GM19463 (cell line): ENCODE data around the gene ZNF90.
A peak's percentile ranks its signal among the peaks of the same experiment; 100 is the strongest.
"Not testable (repeated sequence)": the region's sequence is repeated elsewhere in the genome, so short reads cannot be mapped to it uniquely, and the experiment has no call there.

Experiments
- ATAC-seq: cut with Tn5 transposase; IDR thresholded peaks from one replicate; pipeline ENCODE4 v1.9.1; 2021; ENCODE audit warnings: mild to moderate bottlenecking, moderate library complexity; ENCODE audit not compliant: unreplicated experiment

Gene ZNF90

DNA sequence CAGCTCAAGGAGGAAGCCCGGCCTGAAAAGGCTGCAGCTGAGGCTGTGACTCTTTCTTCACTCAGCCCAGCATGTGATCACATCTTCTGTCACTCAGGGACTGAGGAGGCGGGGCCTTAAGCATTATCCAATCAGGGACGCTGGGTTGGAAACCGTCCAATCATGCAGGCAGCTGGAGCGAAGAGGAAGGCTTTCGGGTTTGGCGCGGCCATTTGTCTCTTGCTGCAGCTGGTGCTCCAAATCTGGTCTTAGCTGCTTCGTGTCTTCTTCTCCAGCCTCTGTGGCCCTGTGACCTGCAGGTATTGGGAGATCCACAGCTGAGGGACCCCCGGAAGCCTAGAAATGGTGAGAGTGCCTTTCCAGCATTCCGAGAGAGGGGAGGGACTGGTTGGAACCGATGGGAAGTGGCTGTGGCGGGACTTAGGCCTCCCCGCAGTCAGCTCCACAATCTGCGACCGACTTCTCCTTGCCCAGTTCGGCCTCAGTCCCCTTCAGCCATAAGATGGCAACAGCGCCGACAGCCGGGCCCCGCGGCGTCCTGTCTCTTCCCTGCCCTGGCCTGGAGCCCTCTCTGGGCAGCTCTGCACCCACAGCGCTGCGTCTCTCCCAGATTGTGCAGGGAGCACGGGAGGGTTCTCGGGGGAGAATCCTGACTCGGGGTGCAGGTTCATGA, at the start of gene ZNF90:
ZNF90 (plus strand) TSS at position 210 of the 673 bp plus-strand sequence; CDS start at position 343, 133 bp downstream.
- peak; percentile 93 for ATAC-seq

DNA sequence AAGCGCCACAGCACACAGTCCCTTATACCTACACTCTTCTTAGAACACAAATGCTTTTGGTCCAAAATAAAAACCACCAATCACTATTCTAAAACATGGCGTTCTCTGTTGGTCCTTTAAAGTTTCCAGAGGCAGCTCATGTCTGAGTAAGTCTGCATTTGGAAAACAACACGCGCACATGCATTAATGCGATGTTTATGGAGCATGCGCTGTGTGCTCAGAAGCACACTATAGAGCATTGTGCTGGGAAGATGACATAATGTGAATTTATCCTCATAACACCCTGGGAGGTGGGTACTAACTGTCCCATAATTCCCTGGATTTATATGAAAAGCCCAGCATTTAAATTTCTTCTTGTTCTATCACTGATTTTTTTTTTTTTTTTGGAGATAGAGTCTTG, 49.2 kb upstream of the ZNF90 start:
- ATAC-seq = no peak

DNA sequence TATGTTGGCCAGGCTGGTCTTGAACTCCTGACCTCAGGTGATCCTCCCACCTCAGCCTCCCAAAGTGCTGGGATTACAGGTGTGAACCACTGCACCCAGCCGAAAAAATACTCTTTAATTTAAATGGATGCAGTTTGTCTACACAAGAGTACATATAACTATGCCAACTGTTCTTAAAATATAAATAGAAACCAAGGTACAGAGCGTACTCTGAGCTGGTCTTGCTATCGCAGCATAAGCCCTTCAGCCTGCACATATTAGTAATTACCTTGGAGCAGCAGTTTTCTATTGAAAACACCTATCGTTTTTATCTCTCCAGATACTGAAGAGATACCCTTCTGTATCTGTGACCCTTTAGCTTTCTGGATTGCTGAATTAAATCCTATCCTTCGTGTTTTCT, 41.9 kb upstream of the ZNF90 start:
- ATAC-seq = no peak

DNA sequence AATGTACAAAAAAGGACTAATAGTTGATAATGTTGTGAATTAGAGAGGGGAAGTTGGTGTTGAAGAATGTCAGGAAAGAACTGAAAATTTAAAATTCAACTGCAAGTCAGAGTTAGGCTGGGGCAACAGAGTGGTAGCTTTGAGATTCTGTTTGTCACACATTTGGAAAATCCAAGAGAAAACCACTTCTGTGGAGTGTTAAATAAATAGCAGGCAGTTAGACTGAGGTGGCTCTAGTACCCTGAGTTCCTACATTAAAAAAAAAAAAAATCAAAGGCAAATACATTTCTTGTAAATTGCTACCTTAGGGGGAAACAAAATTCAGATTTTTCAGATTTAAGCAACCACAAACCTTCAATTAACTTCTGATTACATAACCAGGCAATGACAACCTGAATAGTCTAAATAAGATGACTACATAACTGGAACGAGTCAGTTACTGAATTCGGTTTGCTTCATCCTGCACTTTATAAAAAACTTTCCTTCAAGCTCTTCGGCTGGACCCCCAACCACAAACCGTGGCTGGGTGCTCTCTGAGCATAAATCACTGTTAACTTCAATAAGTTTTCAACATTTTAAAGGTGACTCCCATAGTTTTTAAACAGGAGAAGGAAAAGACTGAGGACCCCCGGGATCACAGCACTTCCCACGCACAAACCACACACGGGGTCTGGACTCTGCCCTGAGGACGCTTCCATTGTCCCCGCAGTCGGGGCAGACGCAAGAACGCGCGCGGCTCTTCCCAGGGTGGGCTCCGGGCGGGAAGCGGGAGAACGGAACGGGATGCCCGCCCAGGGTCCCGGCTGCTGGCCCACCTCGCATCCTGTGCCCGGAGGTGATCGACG, 39.2 kb upstream of the ZNF90 start:
- ATAC-seq = peak; percentile 21

DNA sequence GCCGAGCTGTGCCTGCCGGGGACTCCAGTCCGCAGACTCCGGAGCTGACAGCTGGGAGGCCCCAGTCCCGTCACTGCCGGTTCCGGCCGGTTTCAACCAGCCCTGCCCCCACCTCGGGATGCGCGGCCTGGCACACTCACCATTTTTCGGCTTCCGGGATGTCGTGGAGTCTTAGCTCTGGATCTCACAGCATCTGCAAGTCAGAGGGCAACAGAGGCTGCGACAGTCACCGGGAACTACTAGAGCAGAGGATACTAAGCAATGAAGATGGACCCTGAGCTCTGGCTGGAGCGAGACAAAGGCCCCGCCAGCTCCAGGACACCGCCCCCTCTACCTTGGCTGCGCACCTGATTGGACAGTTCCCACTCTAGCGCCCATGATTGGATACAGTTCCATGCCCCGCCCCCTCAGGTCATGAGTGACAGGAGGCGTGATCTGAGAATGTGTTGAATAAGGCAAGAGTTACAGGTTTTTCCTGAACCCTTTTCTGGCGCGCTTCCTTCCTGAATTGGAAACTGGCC, 38.5 kb upstream of the ZNF90 start, which contains the start of gene ZNF682:
ZNF682 (minus strand) TSS at position 303 of the 521 bp plus-strand sequence; CDS start at position 143, 160 bp downstream.
- peak; percentile 98 for ATAC-seq

DNA sequence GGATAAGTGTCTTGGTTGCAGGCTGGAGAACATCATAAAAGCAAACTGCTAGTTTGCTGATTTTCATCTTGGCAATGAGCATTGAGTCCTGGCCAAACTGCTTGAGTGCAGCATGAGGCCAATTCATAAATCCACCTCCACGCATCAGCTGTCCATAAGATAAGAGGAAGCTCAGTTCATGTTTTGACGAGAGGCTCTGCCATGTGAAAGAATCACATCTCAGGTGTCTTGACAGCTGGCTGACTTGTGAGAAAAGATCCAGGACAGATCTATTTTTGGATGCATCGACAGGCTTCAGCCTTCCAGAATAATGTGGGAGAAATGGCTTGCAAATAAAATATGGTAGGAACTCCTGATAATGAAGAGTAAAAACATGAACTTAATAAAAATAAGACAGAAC, 33.1 kb upstream of the ZNF90 start:
- ATAC-seq = no peak

DNA sequence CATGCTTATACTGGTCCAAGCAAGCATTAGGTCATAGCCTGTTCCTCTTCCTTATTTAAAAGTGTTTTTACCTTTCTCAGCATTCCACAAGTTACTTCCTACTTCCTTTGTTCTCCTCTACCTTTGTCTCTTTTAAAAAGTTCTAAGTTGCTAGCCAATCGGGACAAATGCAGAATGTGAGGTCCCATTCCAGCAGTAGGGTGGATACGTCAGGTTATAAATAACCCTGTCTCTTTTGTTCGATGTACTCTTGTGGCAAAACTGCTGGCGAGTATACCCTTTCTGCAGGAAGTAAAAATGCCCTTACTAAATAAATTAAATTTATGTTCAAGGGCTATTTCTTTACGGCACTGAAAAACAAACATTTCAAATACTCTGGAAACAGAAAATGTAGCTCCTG, 32.1 kb upstream of the ZNF90 start:
- not testable (repeated sequence) for ATAC-seq

DNA sequence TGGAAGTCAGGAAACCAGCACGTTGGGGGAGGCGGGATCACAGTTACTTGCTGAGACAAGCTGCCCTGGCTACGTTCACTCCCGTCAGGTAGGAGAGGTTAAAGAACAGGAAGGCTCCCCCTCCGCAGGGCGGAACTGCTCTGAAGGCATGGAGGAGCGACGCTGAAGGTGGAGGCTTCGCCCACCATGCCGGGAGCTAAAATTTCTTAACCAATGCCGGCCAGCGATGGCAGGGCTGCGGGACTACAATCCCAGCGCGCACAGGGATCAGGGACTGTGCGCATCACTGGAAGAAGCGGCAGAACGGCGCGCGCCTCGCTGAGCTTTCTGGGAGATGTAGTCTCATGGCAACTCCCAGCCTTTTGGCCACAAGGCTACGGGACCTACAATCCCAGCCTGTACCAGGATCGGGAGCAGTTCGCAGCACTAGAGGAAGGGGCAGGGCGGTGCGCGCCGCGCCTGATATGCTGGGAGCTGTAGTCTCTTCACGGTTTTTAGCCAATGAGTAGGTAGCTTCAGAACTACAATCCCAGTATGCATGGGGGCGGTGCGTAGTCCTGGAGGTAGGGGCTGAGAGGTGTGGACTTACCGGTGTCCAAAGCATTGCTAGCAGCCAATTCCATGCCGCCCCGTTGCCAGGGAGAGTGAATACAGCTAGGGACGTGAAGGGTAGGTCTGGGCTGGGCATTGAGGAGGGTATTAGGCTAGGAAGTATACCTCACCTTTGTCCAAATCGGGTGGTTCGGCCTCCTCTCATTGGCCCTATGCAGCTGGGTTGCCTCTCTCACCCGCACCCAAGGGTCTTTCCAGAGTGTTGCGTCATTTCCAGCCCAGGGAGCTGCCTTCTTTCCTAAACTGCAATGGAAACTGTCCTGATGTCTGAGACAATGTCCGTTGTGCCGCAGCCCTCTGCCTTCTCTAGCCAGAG, 25.7 kb upstream of the ZNF90 start:
- peak; percentile 93 for ATAC-seq

DNA sequence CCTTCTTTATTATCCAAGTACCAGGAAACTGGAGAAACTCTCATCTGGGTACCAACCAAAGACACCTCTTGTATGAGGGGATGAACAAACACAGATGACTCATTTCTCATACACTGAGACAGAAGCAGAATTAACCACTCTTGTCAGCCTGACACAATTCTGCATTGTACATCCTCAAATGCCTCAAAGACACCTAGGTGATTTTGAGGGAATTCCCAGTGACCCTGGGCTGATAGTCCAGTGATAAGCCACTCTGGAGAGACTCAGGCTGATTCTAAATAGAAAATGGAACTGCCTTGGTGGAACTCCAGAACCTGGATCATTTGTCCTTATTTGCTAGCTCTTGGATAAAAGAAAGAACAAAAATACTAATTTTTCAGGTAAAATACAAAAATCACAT, 19.1 kb upstream of the ZNF90 start:
- not testable (repeated sequence) for ATAC-seq

DNA sequence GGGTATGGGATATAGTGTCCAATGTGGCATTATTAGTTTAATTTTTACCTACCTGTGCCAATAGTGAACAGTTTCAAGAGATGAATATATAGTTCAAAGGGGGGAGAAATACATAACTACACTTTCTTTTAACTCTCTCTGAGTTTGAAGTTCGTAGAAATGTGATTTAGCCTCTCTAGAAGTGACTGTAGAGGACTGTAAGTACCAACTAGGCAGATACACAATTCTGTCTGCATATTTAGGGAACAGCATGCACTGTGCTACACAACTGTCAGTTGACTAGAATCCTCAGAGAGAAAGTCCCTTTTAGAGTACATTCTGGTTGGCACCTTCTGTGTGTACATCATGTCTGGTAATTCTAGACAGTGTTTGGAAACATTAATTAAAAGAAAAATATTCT, 17.5 kb upstream of the ZNF90 start:
- no peak for ATAC-seq

DNA sequence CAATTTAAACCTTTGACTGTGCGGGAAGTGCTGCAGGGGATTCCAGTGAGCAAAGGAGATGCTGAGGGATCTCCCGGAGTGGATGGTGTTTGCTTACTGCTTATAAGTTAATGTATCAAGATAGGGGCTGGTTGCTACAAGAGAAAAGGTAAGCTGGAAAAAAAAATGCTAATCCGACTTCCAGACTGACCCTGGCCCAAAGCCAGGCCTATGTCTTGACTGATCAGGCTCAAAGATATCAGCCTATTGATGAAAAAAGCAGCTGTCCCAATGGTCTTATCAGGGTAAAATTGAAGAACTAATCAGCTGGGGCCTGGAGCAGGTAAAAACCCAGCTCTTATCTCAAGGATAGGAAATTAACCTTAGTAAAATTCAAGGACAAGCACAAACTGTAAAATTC, 10.9 kb upstream of the ZNF90 start:
- no peak for ATAC-seq

DNA sequence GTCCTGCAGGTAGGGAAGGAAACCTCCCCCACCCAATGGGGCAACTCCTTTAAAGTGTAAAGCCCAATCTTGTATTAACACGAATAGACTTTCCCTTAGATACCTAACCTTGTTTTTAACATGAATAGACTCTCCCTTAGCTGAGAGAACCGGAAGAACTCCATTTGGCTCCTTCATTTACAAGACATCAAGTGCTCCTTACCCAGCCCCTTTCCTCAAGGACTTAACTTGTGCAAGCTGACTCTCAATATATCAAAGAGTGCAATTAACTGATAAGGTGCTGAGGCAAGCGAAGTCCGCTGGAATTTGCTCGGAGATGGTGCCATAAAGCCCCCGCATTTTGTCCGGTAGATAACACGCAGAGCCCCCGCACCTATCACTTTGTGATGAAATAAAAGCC, 9.9 kb upstream of the ZNF90 start:
- ATAC-seq = no peak

DNA sequence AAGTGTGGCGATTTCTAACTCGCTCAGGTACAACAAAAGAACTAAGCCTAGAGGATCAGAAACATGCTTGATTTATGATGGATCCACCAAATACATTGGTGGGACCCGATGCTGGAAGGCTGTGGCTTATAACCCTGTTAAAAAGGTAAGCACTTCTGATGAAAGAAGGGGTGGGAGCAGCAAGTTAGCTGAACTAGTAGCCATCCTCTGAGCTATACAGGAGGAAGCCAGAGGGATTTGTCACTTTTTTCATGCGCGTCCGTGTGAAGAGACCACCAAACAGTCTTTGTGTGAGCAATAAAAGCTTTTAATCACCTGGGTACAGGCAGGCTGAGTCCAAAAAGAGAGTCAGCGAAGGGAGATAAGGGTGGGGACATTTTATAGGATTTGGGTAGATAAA, 9.2 kb upstream of the ZNF90 start:
- not testable (repeated sequence) for ATAC-seq

DNA sequence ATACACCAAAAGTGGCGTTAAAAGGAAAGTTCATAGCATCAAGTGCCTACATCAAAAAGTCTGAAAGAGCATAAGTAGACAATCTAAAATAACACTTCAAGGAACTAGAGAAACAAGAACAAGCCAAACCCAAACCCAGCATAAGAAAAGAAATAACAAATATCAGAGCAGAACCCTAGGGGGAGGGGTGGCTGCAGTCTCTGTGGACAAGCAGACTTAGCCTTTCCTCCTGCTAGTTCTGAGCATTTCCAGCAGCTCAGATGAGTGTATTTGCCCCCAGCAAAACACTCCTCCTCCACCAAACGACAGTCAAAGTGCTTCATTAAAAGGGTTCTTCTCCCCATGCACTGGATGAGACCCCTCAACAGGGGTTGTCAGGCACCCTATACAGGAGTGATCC, 7.1 kb upstream of the ZNF90 start:
- no peak for ATAC-seq

DNA sequence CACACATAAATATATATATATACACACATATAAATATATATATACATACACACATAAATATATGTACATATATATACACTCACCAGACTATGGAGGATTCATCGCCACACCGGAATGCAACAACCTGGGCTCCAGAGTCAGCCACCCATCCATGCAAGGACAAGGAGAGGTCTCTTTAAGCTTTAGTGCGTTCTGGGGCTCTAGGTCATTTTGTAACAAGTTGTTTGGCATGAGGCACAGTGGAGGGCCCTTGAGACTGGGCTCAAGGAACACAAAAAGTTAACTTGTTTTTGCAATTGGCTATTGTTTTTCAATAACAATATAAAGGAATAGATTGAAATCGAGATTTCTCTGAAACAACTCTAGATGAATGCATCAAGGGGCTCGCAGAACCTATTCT, 4.9 kb upstream of the ZNF90 start:
- no peak for ATAC-seq

DNA sequence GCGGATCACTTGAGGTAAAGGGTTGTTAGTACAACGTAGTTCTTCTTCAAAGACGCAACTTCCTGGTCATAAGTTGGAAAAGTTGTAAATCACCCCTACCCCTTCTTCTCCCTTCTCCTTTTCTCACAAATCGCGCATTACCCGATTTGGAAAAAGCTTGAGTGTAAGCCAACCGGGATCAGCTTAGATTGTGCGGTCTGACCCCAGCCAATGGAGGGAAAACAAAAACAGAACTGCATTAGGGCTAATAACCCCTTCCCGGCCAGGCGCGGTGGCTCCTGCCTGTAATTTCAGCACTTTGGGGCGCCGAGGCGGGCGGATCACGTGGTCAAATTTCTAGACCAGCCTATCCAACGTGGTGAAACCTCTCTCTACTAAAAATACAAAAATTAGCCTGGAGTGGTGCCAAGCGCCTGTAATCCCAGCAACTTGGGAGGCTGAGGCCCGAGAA, 806 bp downstream of the ZNF90 start:
- ATAC-seq = no peak

DNA sequence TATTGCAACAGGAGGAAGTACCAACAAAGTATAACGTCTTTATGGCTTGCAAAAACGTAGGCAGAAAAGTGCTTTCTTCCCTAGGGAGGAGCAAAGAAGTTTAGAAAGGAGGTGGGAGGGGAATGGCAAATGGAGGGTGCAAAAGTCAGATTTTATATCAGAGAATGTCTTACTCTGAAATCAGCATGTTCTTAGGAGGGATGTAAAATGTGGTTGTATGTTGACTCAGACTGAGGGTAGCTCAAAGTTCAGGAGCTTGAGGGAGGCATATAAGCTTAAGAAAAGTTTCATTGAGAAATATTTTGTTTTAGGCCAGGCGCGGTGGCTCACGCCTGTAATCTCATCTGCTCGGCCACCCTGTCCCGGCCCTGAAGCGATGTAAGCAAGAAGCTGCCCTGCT, 1.7 kb downstream of the ZNF90 start:
- ATAC-seq = no peak

DNA sequence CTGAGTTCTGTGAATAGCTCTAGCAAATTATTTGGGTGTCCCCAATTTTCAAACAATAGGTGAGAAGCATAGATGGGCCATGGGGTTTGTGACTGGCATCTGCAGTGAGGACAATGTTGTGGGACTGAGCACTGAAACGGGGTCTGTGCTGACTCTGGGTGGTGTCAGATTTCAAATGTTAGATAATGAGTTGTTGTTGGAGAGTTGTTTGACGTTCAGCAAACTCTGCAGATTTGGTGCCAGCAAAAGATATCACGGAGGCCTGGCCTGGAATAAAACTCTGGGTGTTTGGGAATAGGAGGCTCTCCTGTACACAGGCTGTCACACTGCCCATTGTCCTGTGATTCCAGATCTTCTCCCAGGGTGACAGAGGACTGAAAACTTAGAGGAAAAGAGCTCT, 2.9 kb downstream of the ZNF90 start:
- no peak for ATAC-seq

DNA sequence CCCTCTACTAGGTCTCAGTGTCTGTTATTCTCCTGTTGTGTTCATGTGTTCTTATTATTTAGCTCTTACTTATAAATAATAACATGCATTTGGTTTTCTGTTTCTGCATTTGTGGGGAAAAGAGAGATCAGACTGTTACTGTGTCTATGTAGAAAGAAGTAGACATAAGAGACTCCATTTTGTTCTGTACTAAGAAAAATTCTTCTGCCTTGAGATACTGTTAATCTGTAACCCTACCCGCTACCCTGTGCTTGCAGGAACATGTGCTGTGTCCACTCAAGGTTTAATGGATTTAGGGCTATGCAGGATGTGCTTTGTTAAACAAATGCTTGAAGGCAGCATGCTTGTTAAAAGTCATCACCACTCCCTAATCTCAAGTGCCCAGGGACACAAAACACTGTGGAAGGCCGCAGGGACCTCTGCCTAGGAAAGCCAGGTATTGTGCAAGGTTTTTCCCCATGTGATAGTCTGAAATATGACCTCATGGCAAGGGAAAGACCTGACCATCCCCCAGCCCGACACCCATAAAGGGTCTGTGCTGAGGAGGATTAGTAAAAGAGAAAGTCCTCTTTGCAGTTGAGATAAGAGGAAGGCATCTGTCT, 4.5 kb downstream of the ZNF90 start:
- ATAC-seq = not testable (repeated sequence)

DNA sequence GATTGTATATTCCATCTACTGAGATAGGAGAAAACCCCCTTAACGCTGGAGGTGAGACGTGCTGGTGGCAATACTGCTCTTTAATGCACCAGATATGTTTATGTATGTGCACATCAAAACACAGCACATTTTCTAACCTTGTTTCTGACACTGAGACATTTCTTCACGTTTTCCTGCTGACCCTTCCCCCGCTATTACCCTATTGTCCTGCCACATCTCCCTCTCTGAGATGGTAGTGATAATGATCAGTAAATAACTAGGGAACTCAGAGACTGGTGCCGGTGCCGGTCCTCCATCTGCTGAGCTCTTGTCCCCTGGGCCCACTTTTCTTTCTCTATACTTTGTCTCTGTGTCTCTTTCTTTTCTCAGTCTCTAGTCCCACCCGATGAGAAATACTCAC, 5.1 kb downstream of the ZNF90 start:
- not testable (repeated sequence) for ATAC-seq
